Mucosa of stomach (tissue), 1 donor: ENCODE data around the gene STC2.
"Not testable (repeated sequence)": the region's sequence is repeated elsewhere in the genome, so short reads cannot be mapped to it uniquely, and the experiment has no call there.

Experiments used
- H3K27me3 ChIP-seq: one replicate; pipeline ENCODE4 v1.7.0; 2013; ENCODE audit warnings: mild to moderate bottlenecking, low read length; ENCODE audit not compliant: control insufficient read depth, insufficient read depth
- H3K36me3 ChIP-seq: one replicate; pipeline ENCODE4 v1.7.0; 2013; ENCODE audit warnings: low read length; ENCODE audit not compliant: control insufficient read depth, insufficient read depth
- H3K4me1 ChIP-seq: one replicate; pipeline ENCODE4 v1.7.0; 2013; ENCODE audit warnings: mild to moderate bottlenecking, low read length; ENCODE audit not compliant: control insufficient read depth, insufficient read depth
- H3K4me3 ChIP-seq: one replicate; pipeline ENCODE4 v1.7.0; 2013; ENCODE audit warnings: low read length
- H3K9ac ChIP-seq: one replicate; pipeline ENCODE4 v1.7.0; 2013; ENCODE audit warnings: mild to moderate bottlenecking, low read length, moderate library complexity
- H3K9me3 ChIP-seq: one replicate; pipeline ENCODE4 v1.7.0; 2013; ENCODE audit warnings: mild to moderate bottlenecking, low read length, moderate library complexity; ENCODE audit not compliant: control insufficient read depth
- donor health status: Pancreatic carcinoma.

STC2 gene, protein sequence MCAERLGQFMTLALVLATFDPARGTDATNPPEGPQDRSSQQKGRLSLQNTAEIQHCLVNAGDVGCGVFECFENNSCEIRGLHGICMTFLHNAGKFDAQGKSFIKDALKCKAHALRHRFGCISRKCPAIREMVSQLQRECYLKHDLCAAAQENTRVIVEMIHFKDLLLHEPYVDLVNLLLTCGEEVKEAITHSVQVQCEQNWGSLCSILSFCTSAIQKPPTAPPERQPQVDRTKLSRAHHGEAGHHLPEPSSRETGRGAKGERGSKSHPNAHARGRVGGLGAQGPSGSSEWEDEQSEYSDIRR

DNA sequence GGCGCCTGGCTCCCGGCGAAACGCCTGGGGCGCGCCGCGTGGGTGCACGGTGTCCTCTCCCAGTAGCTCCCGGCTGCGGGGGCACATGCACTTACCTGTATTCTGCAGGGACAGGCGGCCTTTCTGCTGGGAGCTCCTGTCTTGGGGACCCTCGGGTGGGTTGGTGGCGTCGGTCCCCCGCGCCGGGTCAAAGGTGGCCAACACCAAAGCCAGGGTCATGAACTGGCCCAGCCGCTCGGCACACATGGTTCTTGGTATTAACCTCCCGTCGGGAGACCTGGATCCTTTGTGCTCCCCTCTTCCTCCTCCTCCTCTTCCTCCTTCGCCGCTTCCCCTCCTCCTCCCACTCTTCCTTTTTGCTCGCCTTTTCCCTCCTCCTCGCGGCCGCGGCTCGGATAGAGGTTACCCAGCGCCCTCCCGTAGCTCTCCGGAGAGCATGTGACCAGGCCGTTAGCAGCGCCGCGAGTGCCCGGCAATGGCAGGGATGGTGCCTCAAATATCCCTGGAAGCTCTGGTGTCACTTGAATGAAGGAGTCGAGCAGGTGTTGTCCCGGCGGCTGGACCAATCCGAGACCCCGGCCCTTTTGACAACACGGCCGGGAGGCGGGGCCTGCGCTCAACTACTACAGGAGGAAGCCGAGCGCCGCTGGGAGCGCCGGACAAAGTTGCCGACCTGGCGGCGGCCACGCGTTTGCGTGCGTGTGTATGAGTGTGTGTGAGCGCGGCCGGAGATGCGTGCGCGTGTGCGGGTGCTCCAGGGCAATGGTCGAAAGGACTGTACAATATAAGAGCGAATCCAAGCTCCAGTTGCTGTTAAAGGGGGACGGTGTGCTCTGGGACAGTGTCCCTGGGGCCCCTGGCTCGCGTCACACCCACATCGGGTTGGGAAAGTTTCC lies at the start of gene STC2:
Gene STC2 (minus strand): TSS at position 467 of the 896 bp plus-strand sequence. CDS start 221 bp downstream, at position 246.
- peaks cover 20% of the 10 kb centered on the region for H3K4me1 ChIP-seq
- H3K9me3 ChIP-seq = no peaks in the 10 kb centered on the region
- no peak within 1 kb of the TSS for H3K9ac ChIP-seq
- H3K4me3 ChIP-seq = no peak within 1 kb of the TSS
- H3K27me3 ChIP-seq = peaks cover 59% of the 10 kb centered on the region
- H3K36me3 ChIP-seq = no peaks in the 10 kb centered on the region

DNA sequence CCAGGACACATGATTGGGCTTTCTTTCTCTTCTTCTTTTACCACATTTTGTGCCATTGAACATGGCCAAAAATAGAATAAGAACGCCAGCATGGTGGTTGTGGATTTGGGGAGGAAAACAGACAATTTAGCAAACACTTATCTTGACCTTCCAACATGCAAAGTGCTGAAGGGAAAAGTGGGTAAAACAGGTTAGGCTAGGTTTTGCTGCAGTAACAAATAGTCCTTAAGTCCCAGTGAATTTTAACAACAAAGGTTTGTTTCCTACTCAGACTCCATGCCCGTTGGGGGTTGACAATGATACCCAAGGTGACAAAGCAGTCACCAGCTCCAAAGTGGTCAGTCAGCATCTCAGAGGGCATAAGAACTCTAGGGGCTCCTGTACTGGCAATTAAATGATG lies 43.2 kb upstream of the STC2 start:
- H3K9ac ChIP-seq = no peak overlapping the region
- no peaks in the 10 kb centered on the region for H3K36me3 ChIP-seq
- no peaks in the 10 kb centered on the region for H3K9me3 ChIP-seq
- no peak overlapping the region for H3K4me3 ChIP-seq
- no peaks in the 10 kb centered on the region for H3K4me1 ChIP-seq
- no peaks in the 10 kb centered on the region for H3K27me3 ChIP-seq

- not testable (repeated sequence) for H3K4me3 ChIP-seq, H3K9me3 ChIP-seq, H3K36me3 ChIP-seq, H3K27me3 ChIP-seq, H3K9ac ChIP-seq, H3K4me1 ChIP-seq
Measured at GRCh38 chr5:173363406-173363805, 35.2 kb upstream of the STC2 start.

GRCh38 chr5:173355561-173355960 lies 27.3 kb upstream of the STC2 start:
- Histone ChIP-seq H3K4me1 (no peaks in the 10 kb centered on the region), H3K4me3 (no peak overlapping the region), H3K27me3 (peaks cover 5% of the 10 kb centered on the region), H3K36me3 (no peaks in the 10 kb centered on the region), H3K9me3 (no peaks in the 10 kb centered on the region), H3K9ac (no peak overlapping the region)

DNA sequence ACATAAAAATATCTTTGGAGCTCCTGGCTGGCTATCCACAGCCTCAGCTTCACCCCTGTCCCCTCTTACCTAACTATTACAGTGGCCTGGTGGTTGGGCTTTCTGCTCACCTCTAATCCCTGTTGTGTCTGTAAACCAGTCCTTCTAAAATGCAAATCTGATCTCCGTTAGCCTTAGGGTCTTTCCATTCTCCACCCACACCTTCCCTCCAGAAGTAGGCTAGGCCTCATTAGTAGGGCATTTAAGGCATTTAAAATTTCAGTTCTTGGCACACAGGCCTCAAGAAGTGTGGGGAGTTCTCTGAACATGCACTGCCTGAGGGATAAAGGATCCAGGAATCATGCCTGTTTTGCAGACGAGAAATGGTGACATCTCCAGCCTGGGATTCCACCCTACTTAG lies 26.4 kb upstream of the STC2 start:
- Histone ChIP-seq H3K27me3 (peaks cover 5% of the 10 kb centered on the region), H3K4me1 (no peaks in the 10 kb centered on the region), H3K36me3 (no peaks in the 10 kb centered on the region), H3K9me3 (no peaks in the 10 kb centered on the region), H3K9ac (no peak overlapping the region), H3K4me3 (no peak overlapping the region)

DNA sequence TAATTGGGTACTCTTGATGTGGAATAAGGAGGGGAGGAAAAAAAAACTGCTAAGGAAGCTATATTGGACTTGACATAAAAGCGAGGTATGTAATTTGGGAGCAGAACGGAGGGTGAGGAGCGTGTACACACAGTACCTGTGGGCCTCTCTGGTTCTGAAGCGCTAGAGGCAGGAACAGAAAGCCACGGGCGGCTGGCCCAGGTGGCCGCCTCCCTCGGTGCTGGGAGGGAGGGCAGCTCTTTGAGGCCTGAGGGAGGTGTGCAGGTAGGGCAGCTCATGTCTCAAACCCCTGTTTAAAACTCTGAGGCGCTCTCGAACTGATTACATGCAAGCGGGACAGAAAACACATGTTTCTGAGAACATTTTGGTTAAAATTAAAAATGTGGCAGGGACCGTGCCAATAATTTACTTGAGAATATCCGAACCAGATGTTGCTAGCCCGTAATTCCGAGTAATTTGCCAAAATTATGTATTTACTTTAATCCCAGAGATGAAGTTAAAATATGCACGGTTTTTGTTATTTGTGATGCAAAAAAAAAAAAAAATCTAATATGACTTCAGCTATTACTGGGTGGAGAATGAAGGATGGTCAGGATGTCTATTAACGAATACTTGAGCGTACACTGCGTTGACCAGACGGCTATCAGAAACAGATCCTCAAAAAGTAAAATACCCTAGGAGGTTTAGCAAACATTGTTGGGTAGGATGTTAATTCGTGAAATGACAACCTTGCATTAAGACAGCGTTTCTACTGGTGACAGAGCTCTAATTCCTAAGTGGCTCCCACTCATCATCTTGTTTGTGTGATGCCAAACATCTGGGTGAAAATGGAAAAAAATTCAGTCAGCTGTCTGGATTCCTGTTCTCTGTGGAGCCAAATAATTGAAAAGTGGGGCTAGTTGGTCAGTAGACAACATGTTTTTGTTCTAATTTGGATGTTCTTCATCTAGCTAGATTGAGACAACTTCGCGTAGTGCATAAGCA lies 24.4 kb upstream of the STC2 start:
- no peak overlapping the region for H3K9ac ChIP-seq
- H3K4me1 ChIP-seq = no peaks in the 10 kb centered on the region
- no peaks in the 10 kb centered on the region for H3K9me3 ChIP-seq
- H3K4me3 ChIP-seq = no peak overlapping the region
- H3K36me3 ChIP-seq = no peaks in the 10 kb centered on the region
- H3K27me3 ChIP-seq = no peaks in the 10 kb centered on the region

DNA sequence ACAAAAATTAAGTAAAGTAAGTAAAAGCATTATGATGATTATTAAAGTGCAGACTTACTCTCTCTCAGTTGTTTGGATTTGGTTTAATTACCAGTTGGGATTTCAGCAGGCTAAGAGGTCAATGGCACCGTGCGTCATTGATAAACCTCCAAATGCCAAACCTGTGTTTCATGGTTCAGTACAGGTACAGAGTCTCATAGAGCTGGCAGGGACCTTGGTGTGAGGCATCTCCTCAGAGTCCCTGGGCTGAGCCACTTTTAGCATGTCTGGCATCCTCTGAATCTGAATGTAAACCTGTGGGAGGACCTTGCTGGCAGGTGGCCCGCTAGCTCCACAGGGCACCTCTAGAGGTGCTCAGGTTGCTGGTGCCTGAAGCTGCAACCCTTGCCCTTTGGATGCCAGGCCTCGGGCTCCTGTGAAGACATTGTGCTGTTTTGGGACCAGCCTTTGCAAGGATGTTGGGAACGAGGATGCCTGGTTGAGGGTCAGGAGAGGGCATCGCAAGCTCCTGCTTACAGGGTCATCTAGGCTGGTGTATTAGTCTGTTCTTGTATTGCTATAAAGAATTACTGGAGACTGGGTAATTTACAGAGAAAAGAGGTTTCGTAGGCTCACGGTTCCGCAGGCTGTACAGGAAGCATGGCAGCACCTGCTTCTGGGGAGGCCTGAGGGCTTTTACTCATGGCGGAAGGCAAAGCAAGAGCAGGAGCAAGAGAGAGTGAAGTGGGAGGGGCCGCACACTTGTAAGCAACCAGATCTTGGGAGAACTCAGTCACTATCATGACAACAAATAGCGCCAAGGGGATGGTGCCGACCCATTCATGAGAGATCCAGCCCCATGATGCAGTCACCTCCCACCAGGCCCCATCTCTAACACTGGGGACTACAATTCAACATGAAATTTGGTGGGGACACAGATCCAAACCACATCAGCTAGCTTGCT lies 14.9 kb upstream of the STC2 start:
- H3K27me3 ChIP-seq = no peaks in the 10 kb centered on the region
- H3K9ac ChIP-seq = no peak overlapping the region
- H3K4me1 ChIP-seq = no peaks in the 10 kb centered on the region
- H3K9me3 ChIP-seq = no peaks in the 10 kb centered on the region
- H3K4me3 ChIP-seq = no peak overlapping the region
- no peaks in the 10 kb centered on the region for H3K36me3 ChIP-seq

DNA sequence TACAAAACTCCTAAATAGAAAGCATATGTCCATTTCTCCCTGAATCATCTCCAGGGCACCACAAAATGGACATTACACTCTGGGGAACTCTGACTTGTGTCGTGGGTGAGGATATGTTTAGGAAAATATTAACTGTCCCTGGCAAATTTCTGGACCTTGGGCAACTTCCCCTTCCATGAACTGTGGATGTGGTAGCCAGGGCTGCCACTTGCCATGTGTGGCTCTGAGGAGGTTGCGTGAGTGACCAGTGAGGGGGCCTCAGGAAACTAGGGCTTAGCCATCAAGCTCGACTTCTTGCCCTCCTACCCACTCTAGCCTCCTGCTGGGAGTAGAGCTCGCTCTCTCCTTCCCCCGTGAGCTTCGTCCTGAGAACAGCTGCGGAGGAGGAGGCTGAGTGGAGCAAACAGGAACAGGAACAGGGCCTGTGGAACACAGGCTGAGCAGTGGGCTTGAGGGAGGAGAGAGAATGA lies 13.8 kb upstream of the STC2 start:
- Histone ChIP-seq H3K27me3 (no peaks in the 10 kb centered on the region), H3K9me3 (no peaks in the 10 kb centered on the region), H3K4me1 (no peaks in the 10 kb centered on the region), H3K4me3 (no peak overlapping the region), H3K9ac (no peak overlapping the region), H3K36me3 (no peaks in the 10 kb centered on the region)

DNA sequence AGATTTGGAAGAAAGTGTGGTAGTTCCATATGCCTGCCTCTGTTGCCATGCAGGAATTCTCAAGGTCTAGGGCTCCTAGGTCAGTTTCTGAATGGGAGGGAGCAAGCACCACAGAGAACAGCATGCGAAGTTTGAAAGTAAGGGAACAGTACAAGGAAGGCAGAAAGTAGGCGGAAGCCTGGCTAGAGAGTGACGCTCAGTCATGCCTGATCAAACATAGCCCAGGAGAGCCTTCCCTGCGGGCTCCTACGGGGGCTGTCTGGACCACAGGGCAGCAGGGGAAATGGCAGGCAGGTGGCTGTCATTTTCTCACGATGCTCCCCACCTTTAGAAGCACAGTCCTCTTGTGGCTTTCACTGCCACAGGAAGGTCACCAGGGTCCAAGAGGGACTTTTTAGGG lies 12.8 kb upstream of the STC2 start:
- no peaks in the 10 kb centered on the region for H3K9me3 ChIP-seq
- H3K4me3 ChIP-seq = no peak overlapping the region
- H3K36me3 ChIP-seq = no peaks in the 10 kb centered on the region
- no peaks in the 10 kb centered on the region for H3K27me3 ChIP-seq
- H3K9ac ChIP-seq = no peak overlapping the region
- H3K4me1 ChIP-seq = no peaks in the 10 kb centered on the region

GRCh38 chr5:173340451-173340850 lies 12.2 kb upstream of the STC2 start:
- Histone ChIP-seq H3K4me1 (no peaks in the 10 kb centered on the region), H3K27me3 (no peaks in the 10 kb centered on the region), H3K9me3 (no peaks in the 10 kb centered on the region), H3K36me3 (no peaks in the 10 kb centered on the region), H3K9ac (no peak overlapping the region), H3K4me3 (no peak overlapping the region)

DNA sequence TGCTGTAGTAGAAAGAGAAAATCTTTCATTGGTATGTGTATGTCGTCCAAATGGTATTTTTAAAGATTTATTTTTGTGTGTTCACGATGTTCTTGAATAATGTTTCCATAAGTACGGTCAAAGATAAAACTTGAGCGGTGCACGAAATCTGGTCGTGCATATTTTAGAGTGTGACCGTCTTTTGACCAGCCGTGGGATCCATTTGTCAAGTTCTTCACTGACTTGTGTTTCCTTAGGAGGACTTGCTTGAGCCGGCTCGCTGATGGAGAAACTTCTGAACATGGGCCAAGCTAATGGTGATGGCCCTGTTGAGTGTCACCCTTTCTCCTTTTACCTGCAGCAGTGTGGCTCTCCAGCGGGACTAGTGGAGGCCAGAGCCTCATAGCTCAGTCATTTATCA lies 11.1 kb upstream of the STC2 start:
- Histone ChIP-seq H3K4me3 (no peak overlapping the region), H3K4me1 (no peaks in the 10 kb centered on the region), H3K9ac (no peak overlapping the region), H3K9me3 (no peaks in the 10 kb centered on the region), H3K36me3 (no peaks in the 10 kb centered on the region), H3K27me3 (no peaks in the 10 kb centered on the region)
